ENCODE measurements around the gene MASP2. TPM values are rescaled to one million over a fixed set of nuclear protein-coding genes. Genes with fewer than 3 reads are reported as not detected.
A peak's percentile ranks its signal among the peaks of the same experiment; 100 is the strongest.

MASP2 gene
- total and polyA plus RNA-seq, 2 of the 8 experiments (the other 6 are each of a cell fraction or from before 2014, with no cell fraction given), result 0.54 to 1.2 TPM

- Histone ChIP-seq H3K79me1 (ENCODE audit: low read depth, low read length) (no peaks in the 10 kb centered on the region), H3K27ac (ENCODE audit: low read depth, low read length) (peak overlapping the region; percentile 99; the same call in 1 of the 2 replicates), H4K8ac (ENCODE audit: extremely low read depth, insufficient read depth, low read length) (peak overlapping the region; percentile 100; the same call in 1 of the 2 replicates), H2BK120ac (replicated peaks; ENCODE audit: low read depth, low read length) (no peak overlapping the region), H2BK5ac (ENCODE audit: low read depth, low read length) (peak overlapping the region; percentile 52; the same call in 1 of the 2 replicates), H2AFZ (ENCODE audit: low read length) (no peak overlapping the region), H2BK20ac (ENCODE audit: low read length) (no peak overlapping the region), H2BK15ac (ENCODE audit: low read length) (no peak overlapping the region), H3K4ac (replicated peaks; ENCODE audit: insufficient read length, low read depth, low read length) (no peak overlapping the region), H3K9ac (replicated peaks in 1 of 4; ENCODE audit: extremely low read depth in 1 of 4, low read depth in 3 of 4, low read length in 3 of 4) (peak overlapping the region; percentile 98 to 100 (median 100)), H4K20me1 (replicated peaks in 1 of 2; ENCODE audit: control insufficient read depth in 1 of 2, insufficient read depth in 2 of 2, low read length in 2 of 2) (peaks cover 14 to 16% of the 10 kb centered on the region in 2 experiments), H3K56ac (replicated peaks; ENCODE audit: insufficient read length, low read depth, low read length) (peak overlapping the region; percentile 37), H2AK5ac (ENCODE audit: low read depth, low read length) (no peak overlapping the region), H4K5ac (ENCODE audit: insufficient read length, low read depth, low read length) (no peak overlapping the region), H3K23ac (ENCODE audit: insufficient read length) (no peak overlapping the region), H3K36me3 (ENCODE audit: control insufficient read depth in 2 of 4, insufficient read depth in 4 of 4, low read length in 3 of 4) (peaks cover 21 to 47% (median 36%) of the 10 kb centered on the region in 4 experiments), H3K4me2 (ENCODE audit: insufficient read depth in 1 of 2, low read depth in 2 of 2, low read length in 2 of 2) (peak overlapping the region; percentile 92 to 97), H3K79me2 (ENCODE audit: control insufficient read depth in 1 of 2, insufficient read depth in 2 of 2, low read length in 2 of 2) (peaks cover 18 to 44% of the 10 kb centered on the region in 2 experiments), H4K91ac (replicated peaks; ENCODE audit: insufficient read length, low read length) (no peak overlapping the region), H3K14ac (ENCODE audit: insufficient read length) (no peak overlapping the region), H3K9me3 (ENCODE audit: insufficient read depth in 2 of 2, low read depth in 1 of 2, low read length in 1 of 2) (no peaks in the 10 kb centered on the region), H3K4me3 (ENCODE audit: extremely low read depth in 1 of 4, insufficient read depth in 2 of 4, low read depth in 3 of 4, low read length in 4 of 4) (peak overlapping the region; percentile 93 to 98 (median 95)), H2BK12ac (ENCODE audit: low read depth, low read length) (no peak overlapping the region), H3K23me2 (ENCODE audit: low read depth, low read length) (peaks cover 4% of the 10 kb centered on the region), H3K27me3 (replicated peaks in 1 of 4; ENCODE audit: control insufficient read depth in 3 of 4, extremely low read depth in 1 of 4, insufficient read depth in 3 of 4, low read length in 3 of 4) (no peaks in the 10 kb centered on the region), H3K18ac (ENCODE audit: extremely low read depth, low read length) (no peak overlapping the region), H3K4me1 (replicated peaks in 1 of 4; ENCODE audit: control insufficient read depth in 3 of 4, insufficient read depth in 4 of 4, low read length in 3 of 4) (peaks cover 0 to 10% (median 6%) of the 10 kb centered on the region in 4 experiments; a peak in 5 of 7 replicates)
- 9% methylated on average over 8 of the region's 11 CpGs; no CpG with 5 or more reads in 1 of the 2 experiments for WGBS, 2 experiments (ENCODE audit: extremely low coverage in 1 of 2, insufficient coverage in 1 of 2, insufficient read length in 1 of 2, insufficient replicate concordance in 2 of 2, low coverage in 1 of 2, low lambda C conversion rate in 2 of 2, missing lambda C conversion rate in 1 of 2)
- POLR2A ChIA-PET (ENCODE audit: partially characterized antibody), result interaction anchor here (0.7 to 2.4 kb wide), 21 partner anchors 9 to 491 kb away, joined by 3 to 19 read pairs (median 5); partner anchors contain the start of genes EXOSC10 and SRM
- no peak for DNase-seq (ENCODE audit: low read depth in 1 of 2, low spot score in 2 of 2)
- CTCF ChIA-PET (ENCODE audit: partially characterized antibody), result no interaction called here
- TF ChIP-seq EP300 (IDR thresholded peaks at IDR 0.05; ENCODE audit: borderline replicate concordance in 1 of 2, low read depth in 2 of 2, low read length in 2 of 2) (no peak), KDM4A (IDR thresholded peaks at IDR 0.05; ENCODE audit: low read depth, low read length, severe bottlenecking) (peak; percentile 15), CBX5 (IDR thresholded peaks at IDR 0.05; ENCODE audit: low read depth, low read length) (no peak), TEAD4 (IDR thresholded peaks at IDR 0.05; ENCODE audit: low read depth, low read length) (no peak)
- FAIRE-seq, result no peak
These were observed 33.9 kb downstream of the MASP2 start for GRCh38 chr1:11013160-11013531.
